SKM-1 (cell line): ENCODE data around the gene LRMDA.

Experiments
- DNase-seq: peaks from one replicate; lab custom pipeline; 2025; ENCODE audit not compliant: unreplicated experiment; lab: John Stamatoyannopoulos, UW

Gene LRMDA

GRCh38 chr10:75633568-75633967 lies 202.1 kb downstream of the LRMDA start:
- no peak for DNase-seq

GRCh38 chr10:75634947-75635346 lies 203.5 kb downstream of the LRMDA start:
- no peak for DNase-seq

GRCh38 chr10:75638752-75639151 lies 207.3 kb downstream of the LRMDA start:
- DNase-seq, result no peak

- DNase-seq, result no peak
Measured at GRCh38 chr10:75639736-75640135, 208.3 kb downstream of the LRMDA start.

- DNase-seq, result no peak
Measured at GRCh38 chr10:75640381-75640780, 209.0 kb downstream of the LRMDA start.

- no peak for DNase-seq
Measured at GRCh38 chr10:75640803-75641202, 209.4 kb downstream of the LRMDA start.

- no peak for DNase-seq
Measured at GRCh38 chr10:75643405-75643804, 212.0 kb downstream of the LRMDA start.

- no peak for DNase-seq
Measured at GRCh38 chr10:75643944-75644692, 212.7 kb downstream of the LRMDA start.

GRCh38 chr10:75645704-75646103 lies 214.3 kb downstream of the LRMDA start:
- no peak for DNase-seq

- DNase-seq, result no peak
Measured at GRCh38 chr10:75646218-75646915, 214.9 kb downstream of the LRMDA start.

- no peak for DNase-seq
Measured at GRCh38 chr10:75646916-75647315, 215.5 kb downstream of the LRMDA start.

- DNase-seq, result no peak
Measured at GRCh38 chr10:75647675-75648074, 216.3 kb downstream of the LRMDA start.

- DNase-seq, result peak; percentile 30
Measured at GRCh38 chr10:75648351-75648750, 216.9 kb downstream of the LRMDA start.

GRCh38 chr10:75648854-75649253 lies 217.4 kb downstream of the LRMDA start:
- no peak for DNase-seq

- no peak for DNase-seq
Measured at GRCh38 chr10:75649466-75649865, 218.0 kb downstream of the LRMDA start.

- no peak for DNase-seq
Measured at GRCh38 chr10:75650648-75651047, 219.2 kb downstream of the LRMDA start.

GRCh38 chr10:75651417-75651816 lies 220.0 kb downstream of the LRMDA start:
- peak; percentile 23 for DNase-seq

GRCh38 chr10:75652146-75652740 lies 220.8 kb downstream of the LRMDA start:
- DNase-seq, result no peak

- no peak for DNase-seq
Measured at GRCh38 chr10:75653761-75654160, 222.3 kb downstream of the LRMDA start.

GRCh38 chr10:75654171-75654771 lies 222.8 kb downstream of the LRMDA start:
- no peak for DNase-seq

GRCh38 chr10:75654772-75655171 lies 223.3 kb downstream of the LRMDA start:
- no peak for DNase-seq
